C4-2B (cell line): Measurements from ENCODE around the gene SLC11A2.
"Not testable (repeated sequence)": the region's sequence is repeated elsewhere in the genome, so short reads cannot be mapped to it uniquely, and the experiment has no call there.

Source experiments
- H3K27ac ChIP-seq: fragments of 450-650 bp; 2 replicates; pipeline ENCODE4 v1.5.1; 2017
- ZFX ChIP-seq: fragments of 450-650 bp; IDR thresholded peaks from 2 replicates; pipeline ENCODE4 v1.6.1; 2017
- TF ChIP-seq, protein P1 (sequence below): fragments of 450-650 bp; conservative IDR thresholded peaks from 2 replicates; pipeline ENCODE4 v1.5.1; 2017; ENCODE audit warnings: mild to moderate bottlenecking

Gene SLC11A2

DNA sequence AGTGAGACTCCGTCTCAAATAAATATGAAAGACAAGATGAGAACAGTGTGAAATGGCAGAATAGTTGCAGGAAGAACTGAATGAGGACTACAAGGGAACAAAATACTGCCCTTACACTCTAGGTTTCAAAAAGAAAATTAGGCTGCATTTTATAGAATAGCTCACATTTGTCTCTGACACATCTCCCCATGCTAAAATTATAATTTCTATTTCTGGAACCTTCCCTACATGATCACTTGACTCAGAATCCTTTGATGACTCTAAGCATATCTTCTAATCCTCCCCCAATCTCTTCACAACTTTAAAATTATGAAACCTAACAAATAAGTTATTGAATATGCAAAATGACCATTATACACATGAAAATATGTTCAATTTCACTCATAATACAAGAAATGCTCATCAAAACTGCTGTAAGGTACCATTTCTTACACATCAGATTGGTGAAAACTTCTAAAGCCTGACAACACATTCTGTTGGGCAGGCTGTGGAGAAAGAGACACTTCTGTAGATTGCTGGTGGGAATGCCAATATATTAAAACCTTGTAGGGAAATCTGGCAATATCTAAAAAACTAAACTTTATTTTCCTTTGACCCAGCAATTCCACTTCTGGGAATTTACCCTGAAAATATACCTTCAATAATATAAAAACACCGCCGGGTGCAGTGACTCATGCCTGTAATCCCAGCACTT is 78.1 kb downstream of the SLC11A2 start:
- H3K27ac ChIP-seq = no peak overlapping the region
- no peak for TF ChIP-seq ZFX
- TF ChIP-seq, protein P1, sequence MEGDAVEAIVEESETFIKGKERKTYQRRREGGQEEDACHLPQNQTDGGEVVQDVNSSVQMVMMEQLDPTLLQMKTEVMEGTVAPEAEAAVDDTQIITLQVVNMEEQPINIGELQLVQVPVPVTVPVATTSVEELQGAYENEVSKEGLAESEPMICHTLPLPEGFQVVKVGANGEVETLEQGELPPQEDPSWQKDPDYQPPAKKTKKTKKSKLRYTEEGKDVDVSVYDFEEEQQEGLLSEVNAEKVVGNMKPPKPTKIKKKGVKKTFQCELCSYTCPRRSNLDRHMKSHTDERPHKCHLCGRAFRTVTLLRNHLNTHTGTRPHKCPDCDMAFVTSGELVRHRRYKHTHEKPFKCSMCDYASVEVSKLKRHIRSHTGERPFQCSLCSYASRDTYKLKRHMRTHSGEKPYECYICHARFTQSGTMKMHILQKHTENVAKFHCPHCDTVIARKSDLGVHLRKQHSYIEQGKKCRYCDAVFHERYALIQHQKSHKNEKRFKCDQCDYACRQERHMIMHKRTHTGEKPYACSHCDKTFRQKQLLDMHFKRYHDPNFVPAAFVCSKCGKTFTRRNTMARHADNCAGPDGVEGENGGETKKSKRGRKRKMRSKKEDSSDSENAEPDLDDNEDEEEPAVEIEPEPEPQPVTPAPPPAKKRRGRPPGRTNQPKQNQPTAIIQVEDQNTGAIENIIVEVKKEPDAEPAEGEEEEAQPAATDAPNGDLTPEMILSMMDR = no peak

DNA sequence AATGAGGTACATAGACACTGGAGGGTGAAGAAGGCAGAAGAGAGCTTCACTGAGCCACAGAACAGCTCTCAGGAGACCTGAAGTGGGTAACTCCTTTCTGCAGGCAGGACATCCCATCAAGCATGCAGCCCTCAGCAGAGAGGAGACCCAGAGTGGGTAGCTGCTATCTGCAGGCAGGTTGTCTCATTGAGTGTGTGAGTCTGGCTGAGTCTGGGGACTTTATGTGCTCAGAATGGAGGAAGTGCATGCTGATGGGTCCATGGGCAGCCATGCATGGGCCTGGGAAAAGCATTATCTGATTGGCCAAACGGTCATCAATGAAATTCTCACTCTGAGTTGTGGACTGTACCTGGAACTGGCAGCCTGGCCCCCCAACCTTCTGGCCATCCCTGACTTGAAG is 88.5 kb downstream of the SLC11A2 start:
- TF ChIP-seq ZFX = no peak
- TF ChIP-seq, protein P1 = no peak
- no peak overlapping the region for H3K27ac ChIP-seq

DNA sequence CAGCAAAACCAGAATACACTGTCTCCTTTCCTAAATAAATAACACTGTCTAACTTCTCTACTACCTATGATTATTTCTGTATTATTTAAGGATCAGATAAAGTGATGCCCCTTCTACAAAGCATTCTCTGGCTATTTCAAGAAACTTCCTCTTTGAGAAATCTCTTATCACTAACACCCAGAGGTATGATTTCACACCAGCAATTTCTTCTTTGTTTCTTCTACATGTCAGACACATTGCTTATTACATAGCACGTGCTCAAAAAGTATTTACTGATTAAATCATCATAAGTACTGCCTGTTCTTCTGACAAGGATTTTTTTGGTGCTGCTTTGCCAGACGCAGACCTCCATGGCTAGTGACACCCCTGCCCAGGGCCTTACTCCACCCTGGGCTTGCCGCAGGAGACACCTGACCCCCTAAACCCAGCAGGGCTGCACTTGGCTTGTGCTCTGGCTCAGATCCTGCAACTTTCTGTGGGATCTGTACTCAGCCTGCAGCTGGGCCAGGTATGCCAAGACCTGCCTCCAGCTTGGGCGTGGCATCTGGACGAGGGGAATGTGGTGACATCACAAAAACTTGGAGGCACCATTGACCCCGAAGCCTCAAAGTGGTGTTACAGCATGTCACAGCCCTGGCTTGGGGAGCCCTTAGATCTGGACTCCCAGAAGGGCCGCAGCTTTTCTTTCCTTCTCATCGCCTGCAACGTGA is 89.2 kb downstream of the SLC11A2 start:
- TF ChIP-seq ZFX = no peak
- TF ChIP-seq, protein P1 = no peak
- H3K27ac ChIP-seq = no peak overlapping the region

DNA sequence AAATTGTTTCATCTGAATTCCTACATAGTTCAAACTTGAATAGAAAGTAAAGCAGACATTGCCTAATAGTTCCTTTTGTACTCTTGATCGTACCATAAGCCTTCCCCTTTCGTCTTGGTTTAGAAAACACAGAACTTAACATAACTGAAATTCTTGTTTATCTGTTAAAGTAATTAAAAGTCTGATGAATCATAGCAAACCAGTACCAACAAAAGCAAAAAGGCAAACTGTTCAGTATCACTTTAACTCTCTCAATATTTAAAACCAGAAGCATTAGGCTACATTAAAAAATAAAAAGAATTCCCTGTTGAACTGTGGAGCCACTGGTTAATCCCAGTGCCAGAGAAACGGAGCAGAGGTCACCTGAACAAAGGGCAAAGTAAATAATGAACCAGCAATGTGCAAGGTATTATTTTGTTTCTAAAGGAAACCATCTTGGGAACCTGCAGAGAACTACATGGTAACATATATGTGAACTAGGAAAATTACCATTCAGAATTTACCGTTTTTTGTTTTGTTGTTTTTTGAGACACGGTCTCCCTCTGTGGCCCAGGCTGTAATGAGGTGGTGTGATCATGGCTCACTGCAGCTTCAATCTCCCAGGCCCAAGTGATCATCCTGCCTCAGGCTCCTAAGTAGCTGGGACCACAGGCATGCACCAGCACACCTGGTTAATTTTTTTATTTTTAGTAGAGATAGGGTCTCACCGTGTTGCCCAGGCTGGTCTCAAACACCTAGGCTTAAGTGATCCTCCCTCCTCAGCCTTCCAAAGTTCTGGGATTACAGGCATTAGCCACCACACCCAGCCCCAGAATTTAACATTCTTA is 91.0 kb downstream of the SLC11A2 start:
- no peak overlapping the region for H3K27ac ChIP-seq
- TF ChIP-seq ZFX = no peak
- TF ChIP-seq, protein P1 = no peak

DNA sequence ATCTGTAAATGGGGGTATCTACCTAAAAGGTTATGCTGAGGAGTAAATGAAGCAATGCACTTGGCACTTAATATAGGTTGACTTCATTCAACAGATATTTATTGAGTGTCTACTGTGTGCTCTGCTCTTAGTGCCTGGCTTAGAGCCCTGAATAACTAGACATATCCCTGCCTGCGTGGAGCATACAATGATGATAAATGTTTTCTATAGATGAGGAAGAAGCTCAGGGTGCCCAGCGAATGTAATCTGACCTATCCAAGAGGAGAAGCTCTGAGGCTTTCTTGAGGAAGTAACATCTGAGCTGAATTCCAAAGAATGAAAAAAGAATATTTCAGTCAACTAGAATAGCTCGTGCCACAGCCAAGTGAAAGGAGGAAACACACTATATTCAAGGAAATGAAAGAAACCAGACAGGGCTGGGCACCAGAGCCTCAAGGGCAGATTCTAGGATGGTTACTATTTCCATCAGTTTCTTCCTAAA is 91.8 kb downstream of the SLC11A2 start:
- no peak for TF ChIP-seq ZFX
- H3K27ac ChIP-seq = no peak overlapping the region

DNA sequence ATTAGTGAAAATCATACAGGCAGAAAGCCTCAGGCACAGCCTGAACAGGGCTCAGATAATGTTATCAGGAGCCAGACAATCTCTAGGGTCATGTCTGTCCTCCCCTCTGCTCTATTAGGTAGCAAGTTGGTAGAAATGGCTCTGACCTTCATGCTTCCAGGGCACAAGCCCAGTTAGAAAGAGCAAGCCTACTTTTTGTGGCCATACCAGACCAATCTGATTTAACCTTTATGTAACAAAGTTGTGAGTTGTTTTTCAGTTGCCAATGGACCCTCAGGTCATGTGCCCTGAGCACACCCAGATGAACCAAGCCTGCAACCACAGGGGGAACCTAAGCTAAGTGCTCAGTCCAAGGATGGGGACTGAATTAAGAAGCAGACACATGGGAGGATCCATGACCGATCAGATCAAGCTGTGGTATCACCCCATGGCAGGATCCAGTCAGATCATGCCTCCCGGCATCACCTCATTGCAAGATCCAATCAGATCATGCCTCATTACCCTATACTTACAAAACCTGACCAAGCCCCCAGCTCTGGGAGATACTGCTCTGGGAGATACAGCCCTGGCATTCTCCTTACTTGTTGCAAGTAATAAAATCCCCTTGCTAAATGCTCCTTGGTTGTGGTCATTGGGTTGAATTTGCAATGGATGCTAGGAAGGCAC is 92.6 kb downstream of the SLC11A2 start:
- H3K27ac ChIP-seq = no peak overlapping the region
- no peak for TF ChIP-seq ZFX
- TF ChIP-seq, protein P1 = no peak

DNA sequence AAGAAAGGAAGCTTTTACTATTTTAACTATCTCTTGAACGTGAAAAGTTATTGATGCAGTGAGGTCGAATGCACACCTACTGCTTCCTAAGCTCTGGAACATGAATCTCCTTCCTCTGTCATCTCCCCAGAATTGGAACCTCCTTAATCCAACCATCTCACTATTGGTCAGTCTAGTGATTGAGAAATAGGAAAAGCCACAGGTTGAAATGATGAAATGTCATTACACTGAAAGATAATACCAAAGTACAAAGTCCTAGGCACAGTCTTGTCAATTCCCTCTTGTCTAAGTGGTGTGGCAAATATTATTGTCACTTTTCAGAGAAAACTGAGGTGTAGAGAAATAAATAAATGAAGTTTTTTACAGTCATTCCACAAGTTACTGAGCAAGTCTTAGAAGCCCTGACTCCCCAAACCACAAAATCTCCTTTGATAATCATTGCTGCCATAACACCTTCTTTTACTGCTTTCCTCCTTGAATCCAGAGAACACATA is 93.3 kb downstream of the SLC11A2 start:
- TF ChIP-seq ZFX = no peak
- TF ChIP-seq, protein P1 = no peak
- H3K27ac ChIP-seq = no peak overlapping the region

DNA sequence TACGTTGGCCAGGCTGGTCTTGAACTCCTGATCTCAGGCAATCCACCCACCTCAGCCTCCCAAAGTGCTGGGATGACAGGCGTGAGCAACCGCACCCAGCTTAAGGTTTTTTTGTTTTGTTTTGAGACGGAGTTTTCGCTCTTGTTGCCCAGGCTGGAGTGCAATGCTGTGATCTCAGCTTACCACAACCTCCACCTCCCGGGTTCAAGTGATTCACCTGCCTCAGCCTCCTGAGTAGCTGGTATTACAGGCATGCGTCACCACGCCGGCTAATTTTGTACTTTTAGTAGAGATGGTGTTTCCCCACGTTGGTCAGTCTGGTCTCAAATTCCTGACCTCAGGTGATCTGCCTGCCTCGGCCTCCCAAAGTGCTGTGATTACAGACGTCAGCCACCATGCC is 95.7 kb downstream of the SLC11A2 start:
- not testable (repeated sequence) for H3K27ac ChIP-seq
